ENCODE measurements around the gene KIAA1217.

The KIAA1217 gene

DNA sequence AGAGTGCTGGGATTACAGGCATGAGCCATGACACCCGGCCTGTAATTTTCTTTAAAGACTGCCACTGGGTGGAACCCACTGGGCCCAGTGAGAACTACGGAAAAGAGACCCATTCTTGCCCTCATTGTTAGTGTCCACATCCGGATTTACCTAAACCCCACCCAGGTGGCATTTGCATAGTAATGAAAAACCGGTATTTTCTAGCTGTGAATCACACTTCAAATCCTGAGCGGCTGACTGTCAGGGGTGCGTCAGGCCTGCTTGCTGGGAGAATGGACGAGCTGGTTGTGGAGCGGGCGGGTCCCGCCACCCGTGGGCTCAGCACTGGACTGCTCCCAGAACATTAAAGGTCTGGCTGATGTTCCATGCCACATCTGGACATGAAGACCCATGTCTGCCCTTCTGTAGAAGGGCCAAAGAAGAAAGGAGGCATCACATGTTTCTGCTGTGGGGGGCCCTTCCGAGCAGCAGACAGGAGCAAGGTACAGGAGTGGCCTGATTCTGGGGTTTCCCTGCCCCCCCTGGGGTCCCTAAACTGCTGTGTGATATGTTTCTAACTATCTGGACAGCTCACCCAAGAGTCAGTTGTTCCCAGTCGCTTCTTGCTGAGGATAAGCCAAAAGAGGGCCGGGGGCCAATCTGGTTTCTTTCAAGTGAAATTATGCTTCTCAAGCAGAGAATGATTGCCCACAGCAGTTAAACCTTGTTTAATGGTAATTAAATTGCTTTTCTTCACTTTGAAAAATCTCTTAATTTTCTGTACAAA is 46.4 kb downstream of the KIAA1217 start:
- H3K4me3 ChIP-seq (IDR thresholded peaks at IDR 0.05; ENCODE audit: insufficient read depth, low read depth, low read length), result no peak overlapping the region
- H3K27me3 ChIP-seq (ENCODE audit: insufficient read depth, low read depth), result no peaks in the 10 kb centered on the region
- H2AFZ ChIP-seq (ENCODE audit: low read depth), result no peak overlapping the region
- H4K20me1 ChIP-seq (ENCODE audit: insufficient read depth), result no peaks in the 10 kb centered on the region
- H3K4me2 ChIP-seq, result no peak overlapping the region
- H3K36me3 ChIP-seq (ENCODE audit: insufficient read depth), result no peaks in the 10 kb centered on the region
- H3K79me2 ChIP-seq (ENCODE audit: insufficient read depth, low read depth), result no peaks in the 10 kb centered on the region
- H3K27ac ChIP-seq, result no peak overlapping the region
- H3K4me1 ChIP-seq (ENCODE audit: low read depth, poor library complexity, severe bottlenecking), result no peaks in the 10 kb centered on the region
- TF ChIP-seq, protein P1, sequence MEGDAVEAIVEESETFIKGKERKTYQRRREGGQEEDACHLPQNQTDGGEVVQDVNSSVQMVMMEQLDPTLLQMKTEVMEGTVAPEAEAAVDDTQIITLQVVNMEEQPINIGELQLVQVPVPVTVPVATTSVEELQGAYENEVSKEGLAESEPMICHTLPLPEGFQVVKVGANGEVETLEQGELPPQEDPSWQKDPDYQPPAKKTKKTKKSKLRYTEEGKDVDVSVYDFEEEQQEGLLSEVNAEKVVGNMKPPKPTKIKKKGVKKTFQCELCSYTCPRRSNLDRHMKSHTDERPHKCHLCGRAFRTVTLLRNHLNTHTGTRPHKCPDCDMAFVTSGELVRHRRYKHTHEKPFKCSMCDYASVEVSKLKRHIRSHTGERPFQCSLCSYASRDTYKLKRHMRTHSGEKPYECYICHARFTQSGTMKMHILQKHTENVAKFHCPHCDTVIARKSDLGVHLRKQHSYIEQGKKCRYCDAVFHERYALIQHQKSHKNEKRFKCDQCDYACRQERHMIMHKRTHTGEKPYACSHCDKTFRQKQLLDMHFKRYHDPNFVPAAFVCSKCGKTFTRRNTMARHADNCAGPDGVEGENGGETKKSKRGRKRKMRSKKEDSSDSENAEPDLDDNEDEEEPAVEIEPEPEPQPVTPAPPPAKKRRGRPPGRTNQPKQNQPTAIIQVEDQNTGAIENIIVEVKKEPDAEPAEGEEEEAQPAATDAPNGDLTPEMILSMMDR (conservative IDR thresholded peaks at IDR 0.05; ENCODE audit: low read depth, low read length), result no peak
- H3K9ac ChIP-seq, result no peak overlapping the region

DNA sequence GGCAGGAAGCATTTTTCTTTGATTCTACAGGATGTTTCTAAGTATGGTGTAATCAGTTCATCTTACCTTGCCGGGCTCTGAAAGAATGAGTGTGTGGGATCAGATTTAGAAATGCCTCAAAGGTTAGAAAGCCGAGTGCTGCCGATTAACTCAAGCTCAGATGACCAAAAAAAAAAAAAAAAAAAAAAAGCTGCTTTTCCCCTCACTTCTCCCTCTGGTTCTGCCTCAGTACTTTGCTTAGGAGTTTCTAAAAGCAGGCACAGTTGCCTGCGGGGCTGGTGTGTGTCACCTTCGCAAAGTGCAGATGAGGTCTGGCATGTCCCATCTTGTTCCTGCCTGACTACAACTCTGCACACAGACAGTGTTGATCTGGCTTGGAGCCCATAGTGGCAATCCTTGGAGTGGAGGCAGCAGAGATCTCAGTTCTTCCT is 47.0 kb downstream of the KIAA1217 start:
- Histone ChIP-seq H3K9ac (no peak overlapping the region), H3K27ac (no peak overlapping the region), H3K79me2 (ENCODE audit: insufficient read depth, low read depth) (no peaks in the 10 kb centered on the region), H3K27me3 (ENCODE audit: insufficient read depth, low read depth) (no peaks in the 10 kb centered on the region), H3K4me3 (IDR thresholded peaks at IDR 0.05; ENCODE audit: insufficient read depth, low read depth, low read length) (no peak overlapping the region), H3K4me1 (ENCODE audit: low read depth, poor library complexity, severe bottlenecking) (no peaks in the 10 kb centered on the region), H3K4me2 (no peak overlapping the region), H2AFZ (ENCODE audit: low read depth) (no peak overlapping the region), H4K20me1 (ENCODE audit: insufficient read depth) (no peaks in the 10 kb centered on the region), H3K36me3 (ENCODE audit: insufficient read depth) (no peaks in the 10 kb centered on the region)
- TF ChIP-seq, protein P1 (conservative IDR thresholded peaks at IDR 0.05; ENCODE audit: low read depth, low read length), result no peak

DNA sequence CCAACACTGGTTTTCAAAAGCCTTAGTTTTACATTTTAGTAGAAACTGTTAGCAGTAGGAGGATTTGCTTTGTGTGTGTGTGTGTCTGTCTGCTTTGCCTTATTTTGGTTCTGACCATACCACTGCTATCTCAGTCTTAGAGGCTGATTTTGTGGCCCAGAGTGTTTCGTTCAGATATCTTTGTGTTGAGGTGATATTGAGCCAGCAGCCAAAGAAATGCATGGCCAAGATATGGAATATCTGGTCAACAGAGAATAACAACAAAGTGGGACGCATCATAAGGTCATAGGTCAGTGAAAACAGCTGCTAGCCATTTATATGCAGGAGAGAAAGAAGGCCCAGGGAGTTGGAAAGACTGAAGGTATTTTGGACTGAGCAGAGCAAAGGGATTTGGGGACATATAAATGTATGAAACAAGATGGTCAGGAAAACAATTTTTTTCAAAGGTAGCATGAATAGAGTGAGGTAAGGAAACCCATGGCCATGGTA is 47.7 kb downstream of the KIAA1217 start:
- no peaks in the 10 kb centered on the region for H4K20me1 ChIP-seq (ENCODE audit: insufficient read depth)
- no peak overlapping the region for H3K4me2 ChIP-seq
- H3K36me3 ChIP-seq (ENCODE audit: insufficient read depth), result no peaks in the 10 kb centered on the region
- H3K4me1 ChIP-seq (ENCODE audit: low read depth, poor library complexity, severe bottlenecking), result no peaks in the 10 kb centered on the region
- no peak overlapping the region for H3K27ac ChIP-seq
- no peaks in the 10 kb centered on the region for H3K27me3 ChIP-seq (ENCODE audit: insufficient read depth, low read depth)
- H3K4me3 ChIP-seq (IDR thresholded peaks at IDR 0.05; ENCODE audit: insufficient read depth, low read depth, low read length), result no peak overlapping the region
- no peak overlapping the region for H2AFZ ChIP-seq (ENCODE audit: low read depth)
- H3K79me2 ChIP-seq (ENCODE audit: insufficient read depth, low read depth), result no peaks in the 10 kb centered on the region
- TF ChIP-seq, protein P1 (conservative IDR thresholded peaks at IDR 0.05; ENCODE audit: low read depth, low read length), result no peak
- H3K9ac ChIP-seq, result no peak overlapping the region

DNA sequence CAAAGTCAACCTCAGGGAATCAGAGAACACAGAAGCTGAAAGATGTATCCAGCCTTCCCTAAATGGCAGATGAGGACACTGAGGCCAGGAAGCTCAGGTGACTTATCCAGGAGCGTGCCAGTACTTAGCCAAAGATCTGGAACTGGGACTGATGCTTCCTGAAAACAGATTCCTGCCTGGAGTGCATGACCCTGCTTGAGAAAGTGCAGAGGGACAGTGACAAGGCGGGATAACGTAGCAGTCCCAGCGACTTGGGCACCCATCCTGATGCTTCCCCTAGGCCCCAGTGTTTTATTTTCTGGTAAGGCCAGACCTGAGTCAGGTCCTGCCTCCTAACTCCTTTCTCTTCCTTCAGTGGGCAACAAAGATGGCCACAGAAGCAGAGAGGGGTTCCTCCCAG is 48.6 kb downstream of the KIAA1217 start:
- H2AFZ ChIP-seq (ENCODE audit: low read depth), result no peak overlapping the region
- H3K4me1 ChIP-seq (ENCODE audit: low read depth, poor library complexity, severe bottlenecking), result no peaks in the 10 kb centered on the region
- TF ChIP-seq, protein P1 (conservative IDR thresholded peaks at IDR 0.05; ENCODE audit: low read depth, low read length), result no peak
- H4K20me1 ChIP-seq (ENCODE audit: insufficient read depth), result no peaks in the 10 kb centered on the region
- H3K36me3 ChIP-seq (ENCODE audit: insufficient read depth), result no peaks in the 10 kb centered on the region
- no peak overlapping the region for H3K9ac ChIP-seq
- H3K27me3 ChIP-seq (ENCODE audit: insufficient read depth, low read depth), result no peaks in the 10 kb centered on the region
- no peak overlapping the region for H3K27ac ChIP-seq
- H3K4me3 ChIP-seq (IDR thresholded peaks at IDR 0.05; ENCODE audit: insufficient read depth, low read depth, low read length), result no peak overlapping the region
- no peaks in the 10 kb centered on the region for H3K79me2 ChIP-seq (ENCODE audit: insufficient read depth, low read depth)
- no peak overlapping the region for H3K4me2 ChIP-seq

Measured in KMS-11 (cell line).